Liver (tissue), 9 donors: ENCODE measurements around the gene PVALEF. TPM values are rescaled to one million over a fixed set of nuclear protein-coding genes. Genes with fewer than 3 reads are reported as not detected.

Experiments used
- DNase-seq: peaks from one replicate; pipeline ENCODE4 v3.0.0-alpha.2; 2017; ENCODE audit warnings: low spot score
- H3K27ac ChIP-seq, 2 donors: one replicate each; pipeline ENCODE4 v1.7.0; 2013; ENCODE audit warnings: inconsistent platforms in 2 of 2, low read length in 2 of 2, control low read depth in 1 of 2, low read depth in 1 of 2, mild to moderate bottlenecking in 1 of 2
- H3K27me3 ChIP-seq, 4 donors: one replicate each; pipeline versions ENCODE4 v1.6.1 to v1.7.0; 2013; ENCODE audit warnings: low read length in 3 of 4, inconsistent platforms in 1 of 4, mild to moderate bottlenecking in 1 of 4, moderate library complexity in 1 of 4; ENCODE audit not compliant: control insufficient read depth in 4 of 4, insufficient read depth in 4 of 4
- H3K36me3 ChIP-seq, 4 donors: one replicate each; pipeline versions ENCODE4 v1.6.1 to v1.7.0; 2013; ENCODE audit warnings: low read length in 3 of 4, mild to moderate bottlenecking in 3 of 4, low read depth in 1 of 4, moderate library complexity in 1 of 4; ENCODE audit not compliant: control insufficient read depth in 4 of 4, insufficient read depth in 3 of 4
- H3K4me1 ChIP-seq, 4 donors: one replicate each; pipeline versions ENCODE4 v1.6.1 to v1.7.0; 2013; ENCODE audit warnings: low read length in 3 of 4, mild to moderate bottlenecking in 3 of 4, moderate library complexity in 1 of 4; ENCODE audit not compliant: control insufficient read depth in 4 of 4, insufficient read depth in 4 of 4
- H3K4me3 ChIP-seq, 3 donors: one replicate each; pipeline versions ENCODE4 v1.6.1 to v1.7.0; 2013; ENCODE audit warnings: low read length in 3 of 3, control low read depth in 1 of 3, low read depth in 1 of 3, mild to moderate bottlenecking in 1 of 3
- H3K9ac ChIP-seq, 2 donors: one replicate each; pipeline ENCODE4 v1.7.0; 2013; ENCODE audit warnings: low read length in 2 of 2, mild to moderate bottlenecking in 2 of 2, moderate library complexity in 2 of 2, control low read depth in 1 of 2, low read depth in 1 of 2
- H3K9me3 ChIP-seq, 4 donors: one replicate each; pipeline versions ENCODE4 v1.6.1 to v1.7.0; 2013; ENCODE audit warnings: low read length in 3 of 4; ENCODE audit not compliant: control insufficient read depth in 4 of 4
- ATF3 ChIP-seq: IDR thresholded peaks from 2 replicates; pipeline ENCODE4 v1.6.1; 2016; ENCODE audit warnings: antibody characterized with exemption
- CTCF ChIP-seq: fragments of 150-350 bp; IDR thresholded peaks from 2 replicates; pipeline ENCODE4 v1.5.1; 2017; ENCODE audit warnings: improper control_type of control experiment, low read depth, low read length; ENCODE audit not compliant: missing input control
- EGR1 ChIP-seq, 2 donors: IDR thresholded peaks; 2 replicates each; pipeline ENCODE4 v1.6.1; 2016 to 2018; ENCODE audit warnings: antibody characterized with exemption in 2 of 2, low read depth in 2 of 2
- FOXA1 ChIP-seq: IDR thresholded peaks from 2 replicates; pipeline ENCODE4 v1.6.1; 2016; ENCODE audit warnings: antibody characterized with exemption
- FOXA2 ChIP-seq: IDR thresholded peaks from 2 replicates; pipeline ENCODE4 v1.6.1; 2016; ENCODE audit warnings: antibody characterized with exemption
- GABPA ChIP-seq, 2 donors: IDR thresholded peaks in 1 of 2; conservative IDR thresholded peaks in 1 of 2; 2 replicates each; pipeline ENCODE4 v1.6.1; 2016; ENCODE audit warnings: antibody characterized with exemption in 2 of 2, mild to moderate bottlenecking in 1 of 2, moderate library complexity in 1 of 2
- HNF4A ChIP-seq, 2 donors: conservative IDR thresholded peaks; 2 replicates each; pipeline ENCODE4 v1.6.1; 2016; ENCODE audit warnings: antibody characterized with exemption in 2 of 2, mild to moderate bottlenecking in 2 of 2
- HNF4G ChIP-seq: IDR thresholded peaks from 2 replicates; pipeline ENCODE4 v1.6.1; 2016; ENCODE audit warnings: antibody characterized with exemption
- JUND ChIP-seq, 2 donors: IDR thresholded peaks; 2 replicates each; pipeline ENCODE4 v1.6.1; 2016; ENCODE audit warnings: antibody characterized with exemption in 2 of 2
- MAX ChIP-seq: IDR thresholded peaks from 2 replicates; pipeline ENCODE4 v1.6.1; 2016; ENCODE audit warnings: antibody characterized with exemption
- NR2F2 ChIP-seq: IDR thresholded peaks from 2 replicates; pipeline ENCODE4 v1.6.1; 2016; ENCODE audit warnings: antibody characterized with exemption
- RAD21 ChIP-seq, 2 donors: IDR thresholded peaks; 2 replicates each; pipeline ENCODE4 v1.6.1; 2016; ENCODE audit warnings: antibody characterized with exemption in 2 of 2, mild to moderate bottlenecking in 2 of 2
- REST ChIP-seq: IDR thresholded peaks from 2 replicates; pipeline ENCODE4 v1.6.1; 2016; ENCODE audit warnings: antibody characterized with exemption, mild to moderate bottlenecking
- RXRA ChIP-seq, 2 donors: IDR thresholded peaks; 2 replicates each; pipeline ENCODE4 v1.6.1; 2017 to 2018; ENCODE audit warnings: antibody characterized with exemption in 2 of 2, mild to moderate bottlenecking in 1 of 2
- SP1 ChIP-seq: IDR thresholded peaks from 2 replicates; pipeline ENCODE4 v1.6.1; 2018; ENCODE audit warnings: antibody characterized with exemption, mild to moderate bottlenecking
- TAF1 ChIP-seq: conservative IDR thresholded peaks from 2 replicates; pipeline ENCODE4 v1.6.1; 2016; ENCODE audit warnings: antibody characterized with exemption, mild to moderate bottlenecking
- YY1 ChIP-seq: IDR thresholded peaks from 2 replicates; pipeline ENCODE4 v1.6.1; 2016; ENCODE audit warnings: antibody characterized with exemption, mild to moderate bottlenecking
- ZBTB33 ChIP-seq: IDR thresholded peaks from 2 replicates; pipeline ENCODE4 v1.6.1; 2016; ENCODE audit warnings: antibody characterized with exemption
- WGBS: extraction: QIAGEN DNeasy Blood & Tissue Kit; methylation state at CpG from one replicate; pipeline ENCODE4 v1.1.7; 2013; 5-methylcytosine and 5-hydroxymethylcytosine counted together
- polyA plus RNA-seq, 2 donors: library from polyadenylated mRNA; stranded (reverse) in 1 of 2; unstranded in 1 of 2; fragments of 200-250 nt in 1 of 2; fragments of >200 nt in 1 of 2; fragmentation: Nextera tagmentation in 1 of 2; extraction: Ambion mirVana in 1 of 2; gene quantifications; one replicate each; pipeline versions ENCODE4 v1.2.1 to v1.2.3, GENCODE V29; 2013 to 2015
- total RNA-seq, 2 donors: library from RNA; depleted of rRNA; stranded (reverse); fragments of >200 nt; gene quantifications; one replicate each; pipeline ENCODE4 v1.2.3, GENCODE V29; 2014
- donor health status: healthy.
- donor health status: healthy.
- donor health status: healthy.
- donor health status: healthy.
- donor health status: healthy.

The PVALEF gene
- total and polyA plus RNA-seq, 4 donors, result not detected

- Histone ChIP-seq H3K4me3 (no peak overlapping the region), H3K9me3 (no peaks in the 10 kb centered on the region), H3K4me1 (no peaks in the 10 kb centered on the region), H3K27me3 (no peaks in the 10 kb centered on the region), H3K27ac (no peak overlapping the region), H3K36me3 (no peaks in the 10 kb centered on the region), H3K9ac (no peak overlapping the region)
- 76% methylated on average over 14 of the region's 14 CpGs for WGBS
- DNase-seq, result no peak
- TF ChIP-seq TAF1 (no peak), ZBTB33 (no peak), HNF4G (no peak), REST (no peak), CTCF (no peak), HNF4A (conservative IDR thresholded peaks at IDR 0.05) (no peak), EGR1 (IDR thresholded peaks at IDR 0.05; ENCODE audit: low read depth in 2 of 2) (no peak), MAX (no peak), RAD21 (IDR thresholded peaks at IDR 0.05) (no peak), JUND (IDR thresholded peaks at IDR 0.05) (no peak), RXRA (IDR thresholded peaks at IDR 0.05) (no peak), YY1 (no peak), ATF3 (no peak), GABPA (IDR thresholded peaks at IDR 0.05 in 1 of 2, conservative IDR thresholded peaks at IDR 0.05 in 1 of 2) (no peak), NR2F2 (no peak), FOXA2 (no peak), SP1 (no peak), FOXA1 (no peak)
Observed at GRCh38 chr17:81210868-81211267, 45.6 kb downstream of the PVALEF start.
